DOHH2 (cell line): ENCODE data around the gene DGKB.

Experiments
- H3F3A ChIP-seq: fragments of 200-600 bp; sonication (generic), shearing (Covaris generic); 2 replicates; pipeline ENCODE4 v1.6.0; 2016; ENCODE audit warnings: antibody characterized with exemption, mild to moderate bottlenecking; ENCODE audit not compliant: control insufficient read depth, insufficient read depth
- H3K27ac ChIP-seq: fragments of 200-600 bp; sonication (generic); 2 replicates; pipeline ENCODE4 v1.5.1; 2014; ENCODE audit warnings: low read depth, mild to moderate bottlenecking, low read length, moderate library complexity
- H3K27me3 ChIP-seq: fragments of 200-600 bp; sonication (generic); 2 replicates; pipeline ENCODE4 v1.6.1; 2014; ENCODE audit warnings: mild to moderate bottlenecking, low read length, mixed read lengths; ENCODE audit not compliant: control insufficient read depth
- H3K36me3 ChIP-seq: fragments of 200-600 bp; sonication (generic); 2 replicates; pipeline ENCODE4 v1.6.1; 2014; ENCODE audit warnings: mild to moderate bottlenecking, low read length, moderate library complexity, mixed read lengths; ENCODE audit not compliant: control insufficient read depth
- H3K4me1 ChIP-seq: fragments of 200-600 bp; sonication (generic); 2 replicates; pipeline ENCODE4 v1.6.1; 2014; ENCODE audit warnings: mild to moderate bottlenecking, low read length, mixed read lengths; ENCODE audit not compliant: control insufficient read depth
- H3K4me2 ChIP-seq: fragments of 200-600 bp; sonication (generic); 2 replicates; pipeline ENCODE4 v1.6.0; 2014; ENCODE audit warnings: mild to moderate bottlenecking, low read length, moderate library complexity
- H3K4me3 ChIP-seq: fragments of 200-600 bp; sonication (generic); 2 replicates; pipeline ENCODE4 v1.5.1; 2014; ENCODE audit warnings: mild to moderate bottlenecking, low read length, mixed read lengths
- H3K79me2 ChIP-seq: fragments of 200-600 bp; sonication (generic); 2 replicates; pipeline ENCODE4 v1.6.1; 2014; ENCODE audit warnings: mild to moderate bottlenecking, low read length, mixed read lengths; ENCODE audit not compliant: control insufficient read depth
- H3K9me2 ChIP-seq: fragments of 200-600 bp; sonication (generic); replicated peaks from 2 replicates; pipeline ENCODE4 v1.6.1; 2014; ENCODE audit warnings: mild to moderate bottlenecking, low read length, mixed read lengths; ENCODE audit not compliant: control insufficient read depth
- H3K9me3 ChIP-seq: fragments of 200-600 bp; sonication (generic); 2 replicates; pipeline ENCODE4 v1.6.1; 2014; ENCODE audit warnings: antibody characterized with exemption, low read length, mixed read lengths; ENCODE audit not compliant: control insufficient read depth, insufficient read depth
- H4K20me1 ChIP-seq: fragments of 200-600 bp; sonication (generic); 2 replicates; pipeline ENCODE4 v1.6.0; 2014; ENCODE audit warnings: low read depth, mild to moderate bottlenecking, antibody characterized with exemption, low read length, moderate library complexity; ENCODE audit not compliant: control insufficient read depth, insufficient read depth
- CTCF ChIP-seq: fragments of 200-600 bp; sonication (generic); IDR thresholded peaks from one replicate; pipeline ENCODE4 v1.5.1; 2014; ENCODE audit warnings: antibody characterized with exemption, mild to moderate bottlenecking, low read depth, low read length; ENCODE audit not compliant: poor library complexity, severe bottlenecking
- EZH2phosphoT487 ChIP-seq: fragments of 200-600 bp; sonication (generic); IDR thresholded peaks from 2 replicates; pipeline ENCODE4 v1.6.1; 2017; ENCODE audit warnings: borderline replicate concordance, mild to moderate bottlenecking, antibody characterized with exemption, low read length, moderate library complexity, mixed read lengths

DGKB gene

GRCh38 chr7:14170872-14171271 is 731.7 kb downstream of the DGKB start:
- no peaks in the 10 kb centered on the region for H3K9me2 ChIP-seq
- no peaks in the 10 kb centered on the region for H3K4me1 ChIP-seq
- no peaks in the 10 kb centered on the region for H3F3A ChIP-seq
- H3K4me3 ChIP-seq: no peak overlapping the region
- TF ChIP-seq EZH2phosphoT487: no peak
- TF ChIP-seq CTCF: no peak
- H3K36me3 ChIP-seq: no peaks in the 10 kb centered on the region
- H4K20me1 ChIP-seq: no peaks in the 10 kb centered on the region
- H3K4me2 ChIP-seq: no peak overlapping the region
- no peak overlapping the region for H3K27ac ChIP-seq
- H3K79me2 ChIP-seq: no peaks in the 10 kb centered on the region
- H3K9me3 ChIP-seq: no peaks in the 10 kb centered on the region
- H3K27me3 ChIP-seq: no peaks in the 10 kb centered on the region

- no peaks in the 10 kb centered on the region for H3K9me2 ChIP-seq
- no peaks in the 10 kb centered on the region for H3K4me1 ChIP-seq
- no peak for TF ChIP-seq CTCF
- no peak for TF ChIP-seq EZH2phosphoT487
- H3K9me3 ChIP-seq: no peaks in the 10 kb centered on the region
- H4K20me1 ChIP-seq: no peaks in the 10 kb centered on the region
- no peak overlapping the region for H3K4me3 ChIP-seq
- H3K79me2 ChIP-seq: no peaks in the 10 kb centered on the region
- H3K27me3 ChIP-seq: no peaks in the 10 kb centered on the region
- H3F3A ChIP-seq: no peaks in the 10 kb centered on the region
- no peak overlapping the region for H3K4me2 ChIP-seq
- H3K36me3 ChIP-seq: no peaks in the 10 kb centered on the region
- H3K27ac ChIP-seq: no peak overlapping the region
Measured at GRCh38 chr7:14158111-14158510, 744.4 kb downstream of the DGKB start.

GRCh38 chr7:14156436-14156835 is 746.1 kb downstream of the DGKB start:
- Histone ChIP-seq H4K20me1 (no peaks in the 10 kb centered on the region), H3F3A (no peaks in the 10 kb centered on the region), H3K4me2 (no peak overlapping the region), H3K9me2 (no peaks in the 10 kb centered on the region), H3K9me3 (no peaks in the 10 kb centered on the region), H3K36me3 (no peaks in the 10 kb centered on the region), H3K4me3 (no peak overlapping the region), H3K79me2 (no peaks in the 10 kb centered on the region), H3K27ac (no peak overlapping the region), H3K4me1 (no peaks in the 10 kb centered on the region), H3K27me3 (no peaks in the 10 kb centered on the region)
- no peak for TF ChIP-seq EZH2phosphoT487
- no peak for TF ChIP-seq CTCF

- Histone ChIP-seq H3K4me1 (no peaks in the 10 kb centered on the region), H3K27me3 (no peaks in the 10 kb centered on the region), H3F3A (no peaks in the 10 kb centered on the region), H3K9me3 (no peaks in the 10 kb centered on the region), H3K4me2 (no peak overlapping the region), H4K20me1 (no peaks in the 10 kb centered on the region), H3K79me2 (no peaks in the 10 kb centered on the region), H3K27ac (no peak overlapping the region), H3K4me3 (no peak overlapping the region), H3K9me2 (no peaks in the 10 kb centered on the region), H3K36me3 (no peaks in the 10 kb centered on the region)
- TF ChIP-seq EZH2phosphoT487: no peak
- TF ChIP-seq CTCF: no peak
Measured at GRCh38 chr7:14148974-14149373, 753.6 kb downstream of the DGKB start.
